GM12801 (cell line): ENCODE measurements around the gene TTC32.

ENCODE experiments used
- TF ChIP-seq, protein P1 (sequence below): IDR thresholded peaks from one replicate; pipeline ENCODE4 v1.5.1; 2011; ENCODE audit warnings: control low read depth; ENCODE audit not compliant: insufficient read length; ENCODE audit errors: extremely low read depth

Gene TTC32

DNA sequence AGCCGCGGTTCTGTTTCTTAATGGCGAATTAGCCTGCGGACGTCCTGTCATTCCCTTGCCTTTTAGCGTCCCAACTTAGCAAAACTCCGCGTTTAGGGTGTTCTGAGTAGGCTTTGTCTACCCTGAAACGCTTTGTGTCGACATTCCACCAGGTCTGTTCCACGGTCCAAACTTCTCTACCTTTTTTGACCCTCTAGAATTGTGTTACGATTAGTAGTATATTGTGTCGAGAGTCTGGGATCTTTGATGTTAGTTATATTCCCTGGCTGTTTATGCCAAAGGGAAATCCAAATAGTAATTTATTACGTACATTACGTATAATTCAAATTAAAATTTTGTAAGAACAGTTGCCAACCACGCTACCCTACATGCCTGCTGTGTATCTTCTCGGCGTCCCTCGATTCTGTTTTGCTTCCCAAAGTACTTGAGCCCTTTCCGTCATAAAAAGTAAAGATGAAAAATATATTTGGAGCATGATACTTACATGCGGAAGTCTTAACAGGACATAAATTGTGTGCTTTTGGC, 495 bp upstream of the TTC32 start:
- TF ChIP-seq, protein P1, sequence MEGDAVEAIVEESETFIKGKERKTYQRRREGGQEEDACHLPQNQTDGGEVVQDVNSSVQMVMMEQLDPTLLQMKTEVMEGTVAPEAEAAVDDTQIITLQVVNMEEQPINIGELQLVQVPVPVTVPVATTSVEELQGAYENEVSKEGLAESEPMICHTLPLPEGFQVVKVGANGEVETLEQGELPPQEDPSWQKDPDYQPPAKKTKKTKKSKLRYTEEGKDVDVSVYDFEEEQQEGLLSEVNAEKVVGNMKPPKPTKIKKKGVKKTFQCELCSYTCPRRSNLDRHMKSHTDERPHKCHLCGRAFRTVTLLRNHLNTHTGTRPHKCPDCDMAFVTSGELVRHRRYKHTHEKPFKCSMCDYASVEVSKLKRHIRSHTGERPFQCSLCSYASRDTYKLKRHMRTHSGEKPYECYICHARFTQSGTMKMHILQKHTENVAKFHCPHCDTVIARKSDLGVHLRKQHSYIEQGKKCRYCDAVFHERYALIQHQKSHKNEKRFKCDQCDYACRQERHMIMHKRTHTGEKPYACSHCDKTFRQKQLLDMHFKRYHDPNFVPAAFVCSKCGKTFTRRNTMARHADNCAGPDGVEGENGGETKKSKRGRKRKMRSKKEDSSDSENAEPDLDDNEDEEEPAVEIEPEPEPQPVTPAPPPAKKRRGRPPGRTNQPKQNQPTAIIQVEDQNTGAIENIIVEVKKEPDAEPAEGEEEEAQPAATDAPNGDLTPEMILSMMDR = no peak

DNA sequence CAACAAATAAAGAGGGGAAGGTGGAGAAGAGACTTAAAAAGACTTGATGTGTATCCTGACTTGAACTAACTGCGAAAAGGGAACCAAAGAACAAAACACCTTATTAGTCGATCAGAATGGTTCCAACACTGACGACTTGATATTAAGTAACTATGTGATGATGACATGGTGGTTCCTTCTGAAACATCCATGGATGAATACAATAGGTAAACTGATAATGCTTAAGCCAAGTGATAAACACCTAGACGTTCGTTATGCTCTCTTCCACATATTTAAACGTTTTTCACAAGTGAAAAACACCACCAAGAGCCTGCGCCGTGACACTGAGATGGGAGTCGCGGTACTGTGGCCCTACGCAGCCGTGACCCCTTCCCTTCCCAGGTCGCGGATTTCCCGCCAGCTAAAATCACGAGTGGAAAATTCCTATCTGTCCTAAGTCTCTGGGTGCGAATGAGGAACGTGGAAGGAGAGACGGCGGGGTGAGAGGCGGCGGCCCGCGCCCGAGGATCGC, 797 bp downstream of the TTC32 start:
- TF ChIP-seq, protein P1 = no peak

DNA sequence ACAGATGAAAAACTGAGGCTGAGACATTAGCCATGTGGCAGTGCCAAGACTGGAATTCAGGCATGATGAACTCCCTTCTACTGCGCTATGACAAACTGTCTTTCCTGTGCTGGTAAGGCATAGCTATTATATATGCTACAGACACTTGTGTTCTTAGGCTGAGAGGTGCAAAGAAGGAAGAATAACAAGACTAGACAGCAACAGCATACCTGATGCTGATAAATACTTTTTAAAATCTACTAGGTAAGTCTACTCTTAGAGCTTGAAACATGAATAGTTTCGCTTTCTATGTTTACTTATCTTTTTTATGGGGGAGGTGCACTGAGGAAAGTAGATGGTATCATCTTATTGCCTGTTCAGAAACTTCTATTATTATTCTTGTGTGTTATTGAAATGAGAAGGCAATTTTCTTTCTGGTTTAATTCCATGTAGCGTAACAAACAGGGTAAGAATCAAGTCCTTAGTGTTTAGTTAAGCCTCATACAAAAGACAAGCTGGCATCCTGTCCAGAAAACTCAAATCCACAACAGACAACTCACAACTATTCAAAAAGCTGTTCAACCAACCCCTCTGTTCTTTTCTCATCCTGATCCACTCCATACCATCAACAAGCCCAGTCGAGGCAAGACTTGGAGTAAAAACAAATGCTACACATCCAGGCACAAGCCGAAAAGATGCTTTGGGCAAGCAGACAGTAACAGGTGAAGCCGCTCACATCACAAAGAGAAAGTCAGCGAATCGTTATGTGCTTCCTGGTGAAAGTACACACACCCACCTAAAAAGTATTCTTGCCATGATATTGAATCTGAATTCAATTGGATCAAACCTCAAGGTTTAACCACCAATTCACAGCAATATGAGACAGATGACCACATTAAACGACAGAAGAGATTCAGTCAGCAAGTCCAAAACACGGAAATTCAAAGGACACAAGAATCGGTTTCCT, 1.5 kb downstream of the TTC32 start:
- TF ChIP-seq, protein P1 = no peak

DNA sequence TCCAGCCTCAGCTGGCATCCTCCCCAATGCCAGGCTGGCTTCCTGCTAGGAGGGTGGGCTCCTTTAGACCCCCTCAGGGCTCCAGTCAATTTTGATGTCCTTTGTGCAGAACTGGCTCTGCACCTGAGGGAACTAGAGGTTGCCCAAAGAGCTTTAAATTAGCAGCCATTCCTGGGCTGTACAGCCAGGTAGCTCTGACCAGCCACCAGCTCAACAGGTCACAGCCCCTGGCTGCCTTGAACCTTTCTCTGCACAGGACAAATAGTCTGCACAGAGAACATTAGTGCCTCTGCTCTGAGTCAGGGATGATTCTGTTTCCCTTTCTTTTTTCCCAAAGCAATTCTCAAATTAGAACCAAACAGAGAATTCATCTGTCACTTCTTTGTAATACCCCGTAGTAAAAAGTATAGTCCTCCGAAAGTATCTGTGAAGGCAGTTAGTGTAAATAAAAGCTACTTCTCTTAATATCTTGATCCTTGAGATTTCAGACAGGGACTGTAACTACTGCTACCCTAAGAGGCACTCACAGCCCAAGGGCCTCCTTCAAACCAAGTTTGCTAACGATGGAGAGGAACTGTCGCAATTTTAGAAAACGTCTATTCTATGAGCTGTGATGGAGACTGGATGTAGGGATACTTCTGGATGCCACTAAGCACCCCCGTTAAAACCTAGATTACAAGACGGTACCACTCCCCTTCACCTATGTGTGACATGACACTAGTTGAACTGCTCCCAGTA, 3.0 kb downstream of the TTC32 start:
- TF ChIP-seq, protein P1 = no peak

DNA sequence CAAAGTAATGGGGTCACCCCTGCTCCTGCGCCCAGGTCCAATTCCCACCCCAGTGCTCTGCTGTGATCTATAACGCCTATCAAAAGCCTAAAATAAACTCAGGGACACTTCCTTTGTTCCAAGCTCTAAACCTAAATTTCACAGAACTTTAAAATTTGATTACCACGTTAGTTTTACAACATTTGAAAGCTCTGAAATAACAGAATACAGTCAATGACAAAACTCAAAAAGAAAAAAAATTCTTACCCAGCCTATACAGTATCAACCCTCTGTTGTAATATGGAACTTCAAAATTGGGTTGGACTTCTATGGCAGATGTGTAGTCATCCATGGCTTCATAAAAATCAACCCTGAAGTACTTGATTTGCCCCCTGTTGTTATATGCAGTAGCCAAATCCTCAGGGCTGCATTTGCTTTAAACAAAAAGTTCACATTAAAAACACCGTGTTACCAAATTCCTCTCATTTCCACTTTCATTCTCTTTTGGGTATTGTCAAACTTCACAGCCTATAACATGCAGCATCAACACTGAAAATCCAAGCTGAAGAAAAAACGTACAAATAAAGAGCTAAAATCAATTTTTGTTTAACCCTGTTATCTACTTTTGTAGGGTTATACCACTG, 4.0 kb downstream of the TTC32 start:
- TF ChIP-seq, protein P1 = no peak

DNA sequence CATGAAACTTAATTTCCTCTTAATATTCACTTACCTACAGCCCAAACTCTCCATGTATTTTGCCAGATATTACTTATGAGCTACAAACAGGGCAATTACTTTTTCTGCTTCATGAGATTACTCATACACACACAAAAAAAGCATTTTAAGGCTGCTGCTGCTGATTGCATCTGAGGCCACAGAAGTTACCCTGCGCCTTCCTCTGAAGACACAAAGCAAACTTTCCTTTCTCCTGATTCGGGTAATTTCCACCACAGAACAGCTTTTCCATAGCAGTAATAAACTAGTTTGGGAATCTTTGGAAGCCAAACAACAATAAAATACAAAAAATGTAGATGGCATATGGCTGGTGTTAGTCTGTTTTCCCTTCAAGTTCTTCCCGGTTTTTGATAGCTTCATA, 6.2 kb downstream of the TTC32 start:
- TF ChIP-seq, protein P1 = no peak

DNA sequence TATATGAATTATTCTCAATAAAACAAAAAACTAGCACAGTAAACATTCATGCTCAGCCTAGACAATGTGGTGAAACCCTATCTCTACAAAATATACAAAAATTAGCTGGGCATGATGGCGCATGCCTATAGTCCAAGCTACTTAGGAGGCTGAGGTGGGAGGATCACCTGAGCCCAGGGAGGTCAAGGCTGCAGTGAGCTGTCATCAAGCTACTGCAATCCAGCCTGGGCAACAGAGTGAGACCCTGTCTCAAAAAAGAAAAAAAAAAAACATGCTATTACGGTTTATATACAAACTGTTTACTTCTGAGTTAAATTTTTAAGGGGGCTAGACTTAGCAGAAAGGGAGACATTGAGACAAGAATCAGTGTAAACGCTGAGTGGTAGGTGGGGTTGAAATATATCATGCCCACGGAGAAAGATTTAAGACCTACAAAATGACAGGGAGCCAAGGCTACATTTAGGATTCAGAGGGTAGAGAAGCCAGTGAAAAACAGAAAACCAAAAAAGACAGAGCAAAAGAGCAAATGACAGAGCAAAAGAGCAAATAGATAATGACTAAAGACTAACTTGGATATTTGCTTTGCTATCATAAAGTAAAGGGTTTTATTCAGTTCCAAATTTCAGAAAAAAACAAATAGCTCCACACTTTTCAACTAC, 7.5 kb downstream of the TTC32 start:
- TF ChIP-seq, protein P1 = no peak
